H1 (cell line): ENCODE data around the gene RTN4IP1. TPM values are rescaled to one million over a fixed set of nuclear protein-coding genes. Genes with fewer than 3 reads are reported as not detected.

Source experiments
- CEBPB ChIP-seq: IDR thresholded peaks from 2 replicates; pipeline ENCODE4 v1.6.1; 2012; ENCODE audit warnings: low read depth, low read length
- CREB1 ChIP-seq: IDR thresholded peaks from 2 replicates; pipeline ENCODE4 v1.6.1; 2012; ENCODE audit warnings: inconsistent platforms
- CTCF ChIP-seq, 3 experiments: IDR thresholded peaks; 1 replicate in 2 of 3; 2 replicates in 1 of 3; pipeline versions ENCODE4 v1.5.1 to v1.6.1; 2011; ENCODE audit warnings: low read length in 3 of 3, mild to moderate bottlenecking in 3 of 3, inconsistent platforms in 2 of 3, low read depth in 1 of 3, moderate library complexity in 1 of 3; ENCODE audit not compliant: insufficient read depth in 1 of 3; ENCODE audit errors: control extremely low read depth in 1 of 3
- HDAC2 ChIP-seq, 2 experiments: fragments of 300-600 bp in 1 of 2; sonication (generic) in 1 of 2; IDR thresholded peaks; 2 replicates each; pipeline ENCODE4 v1.6.1; 2011 to 2012; ENCODE audit warnings: low read depth in 2 of 2, low read length in 2 of 2, mild to moderate bottlenecking in 2 of 2, moderate library complexity in 2 of 2, borderline replicate concordance in 1 of 2, inconsistent platforms in 1 of 2
- HDAC6 ChIP-seq: IDR thresholded peaks from one replicate; pipeline ENCODE4 v1.7.1; 2012; ENCODE audit warnings: low read depth, mild to moderate bottlenecking, inconsistent platforms, low read length, moderate library complexity
- KDM4A ChIP-seq: IDR thresholded peaks from one replicate; pipeline ENCODE4 v1.7.1; 2012; ENCODE audit warnings: low read depth, mild to moderate bottlenecking, moderate library complexity, low read length, inconsistent platforms; ENCODE audit not compliant: severe bottlenecking
- NANOG ChIP-seq: IDR thresholded peaks from 2 replicates; pipeline ENCODE4 v1.6.1; 2011; ENCODE audit warnings: low read length, low read depth, mild to moderate bottlenecking, inconsistent platforms; ENCODE audit not compliant: insufficient read depth, poor library complexity, severe bottlenecking
- POLR2A ChIP-seq, 2 experiments: IDR thresholded peaks; 1 replicate in 1 of 2; 2 replicates in 1 of 2; pipeline ENCODE4 v1.6.1; 2011; ENCODE audit warnings: low read depth in 2 of 2, low read length in 2 of 2, mild to moderate bottlenecking in 2 of 2; ENCODE audit errors: control extremely low read depth in 1 of 2
- polyA plus RNA-seq, 7 experiments: library from polyadenylated mRNA; depleted of rRNA in 3 of 7; stranded (reverse) in 5 of 7; unstranded in 2 of 7; fragments of >200 nt in 5 of 7; fragments of 200-250 nt in 2 of 7; gene quantifications; 1 replicate in 5 of 7; 2 replicates in 1 of 7; 4 replicates in 1 of 7; pipeline versions ENCODE4 v1.2.1 to v1.2.3, GENCODE V29; 2011 to 2013; ENCODE audit warnings: missing spikeins in 2 of 7, mixed read lengths in 2 of 7
- total RNA-seq: library from RNA; stranded (reverse); fragmentation: NEBNext Ultra II Directional; extraction: Animal tissue kit (Norgen Biotek cat#: 25700); gene quantifications from 2 replicates; pipeline ENCODE4 v1.2.1, GENCODE V29; 2021

The RTN4IP1 gene
- total and polyA plus RNA-seq, 2 of the 8 experiments (the other 6 are each of a cell fraction or from before 2014, with no cell fraction given) = 14.6 to 19.5 TPM

GRCh38 chr6:106561686-106562405 lies 67.5 kb downstream of the RTN4IP1 start (continued):
- TF ChIP-seq HDAC6 (no peak), CTCF (IDR thresholded peaks at IDR 0.05; ENCODE audit: control extremely low read depth in 1 of 3, insufficient read depth in 1 of 3, low read depth in 1 of 3, low read length in 3 of 3) (no peak), HDAC2 (IDR thresholded peaks at IDR 0.05; ENCODE audit: borderline replicate concordance in 1 of 2, low read depth in 2 of 2, low read length in 2 of 2) (no peak), KDM4A (no peak), POLR2A (IDR thresholded peaks at IDR 0.05; ENCODE audit: control extremely low read depth in 1 of 2, low read depth in 2 of 2, low read length in 2 of 2) (no peak), CEBPB (no peak), NANOG (no peak), CREB1 (no peak)
